IMR-90 (cell line): Measurements from ENCODE around the gene FNIP2. TPM values are rescaled to one million over a fixed set of nuclear protein-coding genes. Genes with fewer than 3 reads are reported as not detected.

Experiments used
- ATAC-seq: fragments of 200-7000 bp; cut with Tn5 transposase; 2 replicates; pipeline ENCODE4 v1.9.1; 2020; ENCODE audit warnings: low read depth, mild to moderate bottlenecking, moderate library complexity
- BruUV-seq: library from RNA; stranded (reverse); fragments of 400-500 nt; replicated peaks from 2 replicates; lab custom pipeline; 2021; lab: Mats Ljungman, UMichigan
- CTCF ChIA-PET: fragments of 300-600 bp; formaldehyde crosslinking; extraction: SDS; loops from one replicate; lab custom pipeline; 2021; ENCODE audit warnings: antibody characterized with exemption; lab: Yijun Ruan, JAX
- POLR2A ChIA-PET: fragments of 300-600 bp; sonication (Branson Sonifier 250); formaldehyde crosslinking; loops from one replicate; lab custom pipeline; 2022; ENCODE audit warnings: antibody characterized with exemption; ENCODE audit not compliant: unreplicated experiment; lab: Charles Lee
- DNase-seq: peaks from one replicate; pipeline ENCODE4 v3.0.0; 2013
- H2AFZ ChIP-seq: replicated peaks from 2 replicates; pipeline ENCODE3; 2013; ENCODE audit warnings: low read length, mild to moderate bottlenecking; ENCODE audit not compliant: poor library complexity
- H2AK5ac ChIP-seq: 2 replicates; pipeline ENCODE4 v1.6.1; 2013; ENCODE audit warnings: low read depth, low read length, inconsistent platforms
- H2AK9ac ChIP-seq: replicated peaks from 2 replicates; pipeline ENCODE3; 2013; ENCODE audit warnings: mild to moderate bottlenecking, low read depth, low read length, moderate library complexity; ENCODE audit not compliant: poor library complexity
- H2BK120ac ChIP-seq: 2 replicates; pipeline ENCODE4 v1.6.1; 2013; ENCODE audit warnings: low read depth, low read length, inconsistent platforms
- H2BK15ac ChIP-seq: 3 replicates; pipeline ENCODE4 v1.6.1; 2013; ENCODE audit warnings: low read depth, low read length, inconsistent platforms
- H2BK20ac ChIP-seq: 2 replicates; pipeline ENCODE4 v1.6.1; 2013; ENCODE audit warnings: low read depth, mild to moderate bottlenecking, inconsistent platforms, low read length, moderate library complexity
- H2BK5ac ChIP-seq: 2 replicates; pipeline ENCODE4 v1.6.1; 2013; ENCODE audit warnings: mild to moderate bottlenecking, low read depth, low read length, inconsistent platforms; ENCODE audit not compliant: poor library complexity, severe bottlenecking
- H3K14ac ChIP-seq: replicated peaks from 2 replicates; pipeline ENCODE4 v1.6.1; 2013; ENCODE audit warnings: low read depth, low read length, inconsistent platforms
- H3K18ac ChIP-seq: 2 replicates; pipeline ENCODE4 v1.6.1; 2013; ENCODE audit warnings: low read depth, low read length, control low read depth
- H3K23ac ChIP-seq: 2 replicates; pipeline ENCODE4 v1.6.1; 2013; ENCODE audit warnings: low read depth, low read length, inconsistent platforms
- H3K27ac ChIP-seq: 2 replicates; pipeline ENCODE4 v1.5.1; 2013; ENCODE audit warnings: mild to moderate bottlenecking, control low read depth, low read length; ENCODE audit not compliant: insufficient read depth
- H3K27me3 ChIP-seq: 2 replicates; pipeline ENCODE4 v1.6.1; 2013; ENCODE audit warnings: low read length; ENCODE audit not compliant: control insufficient read depth, insufficient read depth
- H3K36me3 ChIP-seq: 2 replicates; pipeline ENCODE4 v1.6.1; 2013; ENCODE audit warnings: low read length, mixed read lengths; ENCODE audit not compliant: control insufficient read depth, insufficient read depth
- H3K4ac ChIP-seq: 2 replicates; pipeline ENCODE4 v1.6.1; 2013; ENCODE audit warnings: low read depth, low read length, inconsistent platforms
- H3K4me1 ChIP-seq: 2 replicates; pipeline ENCODE4 v1.6.1; 2013; ENCODE audit warnings: low read length, mixed read lengths; ENCODE audit not compliant: control insufficient read depth, insufficient read depth
- H3K4me2 ChIP-seq: 2 replicates; pipeline ENCODE4 v1.6.1; 2013; ENCODE audit warnings: low read depth, mild to moderate bottlenecking, control low read depth, low read length, moderate library complexity
- H3K4me3 ChIP-seq: 2 replicates; pipeline ENCODE4 v1.5.1; 2013; ENCODE audit warnings: low read depth, mild to moderate bottlenecking, control low read depth, low read length, moderate library complexity; ENCODE audit not compliant: insufficient read depth
- H3K56ac ChIP-seq: 2 replicates; pipeline ENCODE4 v1.6.1; 2013; ENCODE audit warnings: low read length, inconsistent platforms; ENCODE audit not compliant: insufficient read depth; ENCODE audit errors: extremely low read depth
- H3K79me1 ChIP-seq, 2 experiments: 2 replicates each; pipeline ENCODE4 v1.6.1; 2013; ENCODE audit warnings: low read length in 2 of 2, inconsistent platforms in 1 of 2, low read depth in 1 of 2
- H3K9ac ChIP-seq: 2 replicates; pipeline ENCODE4 v1.6.1; 2013; ENCODE audit warnings: low read depth, low read length, control low read depth
- H3K9me1 ChIP-seq: 2 replicates; pipeline ENCODE4 v1.6.1; 2013; ENCODE audit warnings: low read length, inconsistent platforms; ENCODE audit not compliant: insufficient read depth
- H3K9me3 ChIP-seq: 2 replicates; pipeline ENCODE4 v1.6.1; 2013; ENCODE audit warnings: low read length; ENCODE audit not compliant: control insufficient read depth, insufficient read depth
- H4K20me1 ChIP-seq: 2 replicates; pipeline ENCODE4 v1.6.1; 2013; ENCODE audit warnings: low read length, inconsistent platforms; ENCODE audit not compliant: insufficient read depth
- H4K5ac ChIP-seq: 2 replicates; pipeline ENCODE4 v1.6.1; 2013; ENCODE audit warnings: mild to moderate bottlenecking, low read depth, low read length, control low read depth
- H4K8ac ChIP-seq, 2 experiments: 2 replicates each; pipeline ENCODE4 v1.6.1; 2013; ENCODE audit warnings: low read depth in 2 of 2, low read length in 2 of 2, control low read depth in 1 of 2, inconsistent platforms in 1 of 2
- H4K91ac ChIP-seq: 2 replicates; pipeline ENCODE4 v1.6.1; 2013; ENCODE audit warnings: low read depth, low read length, inconsistent platforms; ENCODE audit not compliant: insufficient read depth
- BHLHE40 ChIP-seq: fragments of 150-350 bp; IDR thresholded peaks from 2 replicates; pipeline ENCODE4 v1.6.1; 2016; ENCODE audit warnings: mild to moderate bottlenecking, low read depth, low read length
- CEBPB ChIP-seq: IDR thresholded peaks from 2 replicates; pipeline ENCODE4 v1.6.1; 2012; ENCODE audit warnings: low read depth, low read length, improper control_type of control experiment
- CHD1 ChIP-seq: IDR thresholded peaks from 2 replicates; pipeline ENCODE4 v1.6.1; 2012; ENCODE audit warnings: low read depth, low read length, improper control_type of control experiment
- FOS ChIP-seq: fragments of 150-350 bp; IDR thresholded peaks from 2 replicates; pipeline ENCODE4 v1.6.1; 2016; ENCODE audit warnings: low read depth, low read length
- MAFK ChIP-seq: IDR thresholded peaks from 2 replicates; pipeline ENCODE4 v1.6.1; 2012; ENCODE audit warnings: low read depth, low read length, improper control_type of control experiment
- MAZ ChIP-seq: IDR thresholded peaks from 2 replicates; pipeline ENCODE4 v1.6.1; 2012; ENCODE audit warnings: low read depth, mild to moderate bottlenecking, low read length, improper control_type of control experiment, moderate library complexity, borderline replicate concordance
- MXI1 ChIP-seq: IDR thresholded peaks from 2 replicates; pipeline ENCODE4 v1.6.1; 2012; ENCODE audit warnings: low read depth, mild to moderate bottlenecking, low read length, moderate library complexity, borderline replicate concordance
- POLR2A ChIP-seq: IDR thresholded peaks from 2 replicates; pipeline ENCODE4 v1.6.1; 2012; ENCODE audit warnings: mild to moderate bottlenecking, low read depth, low read length
- RFX5 ChIP-seq: IDR thresholded peaks from 2 replicates; pipeline ENCODE4 v1.8.0; 2012; ENCODE audit warnings: low read depth, mild to moderate bottlenecking, low read length, moderate library complexity
- SMC3 ChIP-seq: fragments of 150-350 bp; IDR thresholded peaks from 2 replicates; pipeline ENCODE4 v1.6.1; 2016; ENCODE audit warnings: low read depth, mild to moderate bottlenecking, antibody characterized with exemption, low read length, moderate library complexity
- WGBS, 2 experiments: methylation state at CpG; one replicate each; pipeline versions ENCODE4 v1.1.5 to v1.1.7; 2013; ENCODE audit warnings: missing lambda C conversion rate in 2 of 2; ENCODE audit not compliant: insufficient read length in 1 of 2; ENCODE audit errors: extremely low coverage in 2 of 2; 5-methylcytosine and 5-hydroxymethylcytosine counted together
- dilution Hi-C: fragments of 300-500 bp; cut with HindIII; formaldehyde crosslinking; loops from one replicate; pipeline ENCODE4 v1.14.3; 2018; ENCODE audit warnings: low sequenced_read_pairs; ENCODE audit not compliant: unreplicated experiment
- in situ Hi-C: fragments of 300-500 bp; cut with MboI; formaldehyde crosslinking; loops from 3 replicates; pipeline ENCODE4 v1.14.3; 2019; ENCODE audit warnings: low sequenced_read_pairs, inconsistent platforms, mixed read lengths
- intact Hi-C: fragments of 100-400 bp; cut with micrococcal nuclease; formaldehyde crosslinking; loops from 2 replicates; pipeline ENCODE4 v1.10.0; 2022
- polyA plus RNA-seq, 3 experiments: library from polyadenylated mRNA; depleted of rRNA; stranded (reverse); fragments of >200 nt; gene quantifications; 2 replicates each; pipeline ENCODE4 v1.2.3, GENCODE V29; 2012; ENCODE audit warnings: low replicate concordance in 1 of 3
- total RNA-seq: library from RNA; depleted of rRNA; stranded (reverse); fragments of >200 nt; gene quantifications from 2 replicates; pipeline ENCODE4 v1.2.3, GENCODE V29; 2012
- TF ChIP-seq, protein P1 (sequence below): conservative IDR thresholded peaks from 2 replicates; pipeline ENCODE4 v1.5.1; 2012; ENCODE audit warnings: mild to moderate bottlenecking, low read depth, low read length, improper control_type of control experiment
- TF ChIP-seq, protein P2 (sequence below): fragments of 150-350 bp; IDR thresholded peaks from 2 replicates; pipeline ENCODE4 v1.6.1; 2016; ENCODE audit warnings: low read depth, mild to moderate bottlenecking, low read length, moderate library complexity, borderline replicate concordance
- TF ChIP-seq, protein P3 (sequence below): fragments of 150-350 bp; IDR thresholded peaks from 2 replicates; pipeline ENCODE4 v1.6.1; 2017; ENCODE audit warnings: mild to moderate bottlenecking, antibody characterized with exemption, low read length, low read depth

FNIP2 gene
- total and polyA plus RNA-seq, 2 of the 4 experiments (the other 2 are of a cell fraction) = 4.7 to 24.6 TPM

DNA sequence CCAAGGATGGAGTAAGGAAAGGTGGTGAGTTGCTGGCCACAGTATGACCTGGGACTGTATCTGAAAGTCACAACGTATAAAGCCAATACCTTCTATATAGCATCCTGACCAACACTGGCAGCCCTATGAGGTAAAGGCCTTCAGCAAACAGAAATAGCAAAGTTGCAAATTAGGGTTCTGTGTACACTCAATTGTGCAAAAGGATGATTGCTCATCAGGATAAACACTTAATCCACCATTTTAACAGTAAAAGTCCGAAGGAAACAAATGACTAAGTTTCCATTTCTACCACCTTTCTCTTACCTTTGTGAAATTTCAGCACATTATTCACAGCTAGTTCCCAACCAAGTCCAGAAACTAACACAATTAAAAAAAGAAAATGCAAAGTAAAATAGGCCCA is 1.4 kb upstream of the FNIP2 start:
- Histone ChIP-seq H3K23ac (no peak overlapping the region), H2AFZ (no peak overlapping the region), H2BK120ac (no peak overlapping the region), H3K14ac (no peak overlapping the region), H2AK9ac (no peak overlapping the region), H3K4me2 (no peak overlapping the region), H3K27ac (no peak overlapping the region), H3K36me3 (no peaks in the 10 kb centered on the region), H2AK5ac (no peak overlapping the region), H3K9ac (no peak overlapping the region), H3K4me3 (no peak overlapping the region), H3K4ac (no peak overlapping the region), H3K27me3 (no peaks in the 10 kb centered on the region), H3K9me1 (peaks cover 5% of the 10 kb centered on the region; the same call in 1 of the 2 replicates), H4K20me1 (no peaks in the 10 kb centered on the region), H3K9me3 (no peaks in the 10 kb centered on the region), H3K18ac (no peak overlapping the region), H4K91ac (no peak overlapping the region), H3K4me1 (peaks cover 1% of the 10 kb centered on the region; the same call in 1 of the 2 replicates), H2BK20ac (no peak overlapping the region), H4K5ac (no peak overlapping the region), H3K56ac (no peak overlapping the region), H4K8ac (no peak overlapping the region), H2BK5ac (no peak overlapping the region), H2BK15ac (no peak overlapping the region), H3K79me1 (peaks cover 4 to 29% of the 10 kb centered on the region in 2 experiments; a peak in 3 of 4 replicates)
- no peak for TF ChIP-seq MAFK
- TF ChIP-seq, protein P1, sequence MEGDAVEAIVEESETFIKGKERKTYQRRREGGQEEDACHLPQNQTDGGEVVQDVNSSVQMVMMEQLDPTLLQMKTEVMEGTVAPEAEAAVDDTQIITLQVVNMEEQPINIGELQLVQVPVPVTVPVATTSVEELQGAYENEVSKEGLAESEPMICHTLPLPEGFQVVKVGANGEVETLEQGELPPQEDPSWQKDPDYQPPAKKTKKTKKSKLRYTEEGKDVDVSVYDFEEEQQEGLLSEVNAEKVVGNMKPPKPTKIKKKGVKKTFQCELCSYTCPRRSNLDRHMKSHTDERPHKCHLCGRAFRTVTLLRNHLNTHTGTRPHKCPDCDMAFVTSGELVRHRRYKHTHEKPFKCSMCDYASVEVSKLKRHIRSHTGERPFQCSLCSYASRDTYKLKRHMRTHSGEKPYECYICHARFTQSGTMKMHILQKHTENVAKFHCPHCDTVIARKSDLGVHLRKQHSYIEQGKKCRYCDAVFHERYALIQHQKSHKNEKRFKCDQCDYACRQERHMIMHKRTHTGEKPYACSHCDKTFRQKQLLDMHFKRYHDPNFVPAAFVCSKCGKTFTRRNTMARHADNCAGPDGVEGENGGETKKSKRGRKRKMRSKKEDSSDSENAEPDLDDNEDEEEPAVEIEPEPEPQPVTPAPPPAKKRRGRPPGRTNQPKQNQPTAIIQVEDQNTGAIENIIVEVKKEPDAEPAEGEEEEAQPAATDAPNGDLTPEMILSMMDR = no peak
- no peak for TF ChIP-seq MXI1
- no peak for TF ChIP-seq BHLHE40
- TF ChIP-seq, protein P2, sequence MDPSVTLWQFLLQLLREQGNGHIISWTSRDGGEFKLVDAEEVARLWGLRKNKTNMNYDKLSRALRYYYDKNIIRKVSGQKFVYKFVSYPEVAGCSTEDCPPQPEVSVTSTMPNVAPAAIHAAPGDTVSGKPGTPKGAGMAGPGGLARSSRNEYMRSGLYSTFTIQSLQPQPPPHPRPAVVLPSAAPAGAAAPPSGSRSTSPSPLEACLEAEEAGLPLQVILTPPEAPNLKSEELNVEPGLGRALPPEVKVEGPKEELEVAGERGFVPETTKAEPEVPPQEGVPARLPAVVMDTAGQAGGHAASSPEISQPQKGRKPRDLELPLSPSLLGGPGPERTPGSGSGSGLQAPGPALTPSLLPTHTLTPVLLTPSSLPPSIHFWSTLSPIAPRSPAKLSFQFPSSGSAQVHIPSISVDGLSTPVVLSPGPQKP = no peak
- TF ChIP-seq CEBPB = no peak
- TF ChIP-seq, protein P3, sequence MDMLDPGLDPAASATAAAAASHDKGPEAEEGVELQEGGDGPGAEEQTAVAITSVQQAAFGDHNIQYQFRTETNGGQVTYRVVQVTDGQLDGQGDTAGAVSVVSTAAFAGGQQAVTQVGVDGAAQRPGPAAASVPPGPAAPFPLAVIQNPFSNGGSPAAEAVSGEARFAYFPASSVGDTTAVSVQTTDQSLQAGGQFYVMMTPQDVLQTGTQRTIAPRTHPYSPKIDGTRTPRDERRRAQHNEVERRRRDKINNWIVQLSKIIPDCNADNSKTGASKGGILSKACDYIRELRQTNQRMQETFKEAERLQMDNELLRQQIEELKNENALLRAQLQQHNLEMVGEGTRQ = no peak
- TF ChIP-seq POLR2A = no peak
- TF ChIP-seq MAZ = no peak
- TF ChIP-seq SMC3 = no peak
- no peak for TF ChIP-seq FOS
- no peak for TF ChIP-seq RFX5
- TF ChIP-seq CHD1 = no peak
- CTCF ChIA-PET = no interaction called here
- ATAC-seq (no peak), DNase-seq (no peak)
- intact Hi-C loops = no loop called here
- WGBS, 2 experiments = no CpG with 5 or more reads among the region's 2 CpGs
- in situ Hi-C loops = no loop called here
- POLR2A ChIA-PET = no interaction called here
- no TSS peak for BruUV-seq
- dilution Hi-C loops = no loop called here
